Activated CD4-positive, alpha-beta T cell treated with anti-CD3 and anti-CD28 coated beads, Interleukin-2, amount 10 ng/mL, durations not matched to agents 24 days and 14 days (primary cell): ENCODE measurements around the gene ZNF763. TPM values are rescaled to one million over a fixed set of nuclear protein-coding genes. Genes with fewer than 3 reads are reported as not detected.
"Not testable (repeated sequence)": the region's sequence is repeated elsewhere in the genome, so short reads cannot be mapped to it uniquely, and the experiment has no call there.

Experiments
- DNase-seq: peaks from one replicate; pipeline ENCODE4 v3.0.0; 2022
- H3K27ac Mint-ChIP-seq: one replicate; pipeline ENCODE4 v1.8.0; 2022; ENCODE audit warnings: mild to moderate bottlenecking, mixed read lengths
- H3K27me3 Mint-ChIP-seq: one replicate; pipeline ENCODE4 v1.8.0; 2022; ENCODE audit warnings: mixed read lengths
- H3K36me3 Mint-ChIP-seq: one replicate; pipeline ENCODE4 v1.8.0; 2022; ENCODE audit warnings: low read depth, mild to moderate bottlenecking, mixed read lengths
- H3K4me1 Mint-ChIP-seq: one replicate; pipeline ENCODE4 v1.8.0; 2021; ENCODE audit warnings: mixed read lengths
- H3K4me3 Mint-ChIP-seq: one replicate; pipeline ENCODE4 v1.8.0; 2022; ENCODE audit warnings: mild to moderate bottlenecking, moderate library complexity, mixed read lengths
- H3K9me3 Mint-ChIP-seq: one replicate; pipeline ENCODE4 v1.8.0; 2021; ENCODE audit warnings: mixed read lengths
- intact Hi-C: fragments of 100-400 bp; cut with micrococcal nuclease; formaldehyde crosslinking; loops from one replicate; pipeline ENCODE4 v1.15.1; 2023
- total RNA-seq: library from RNA; stranded (reverse); gene quantifications from 2 replicates; pipeline ENCODE4 v1.2.3, GENCODE V29; 2022

ZNF763 gene
- 0.31 and 0.51 TPM in 2 replicates for total RNA-seq

- Mint-ChIP-seq H3K27me3 (no peaks in the 10 kb centered on the region), H3K27ac (peak within 1 kb of the TSS; percentile 78), H3K4me1 (peaks cover 16% of the 10 kb centered on the region), H3K4me3 (peak within 1 kb of the TSS; percentile 83), H3K36me3 (peaks cover 10% of the 10 kb centered on the region), H3K9me3 (peaks cover 10% of the 10 kb centered on the region)
- intact Hi-C loops = loop anchor here (1.0 to 5.0 kb wide), 4 partner anchors 23 to 176 kb away; partner anchors contain the start of gene ZNF700
- peak; percentile 93 for DNase-seq
Measured at GRCh38 chr19:11964858-11965645, at the start of gene ZNF763. TSS of gene ZNF763 (plus strand) at chr19:11965040. CDS start at chr19:11965209, 169 bp downstream.

GRCh38 chr19:11921852-11922495 is 42.9 kb upstream of the ZNF763 start:
- Mint-ChIP-seq H3K4me3 (no peak overlapping the region), H3K27ac (no peak overlapping the region), H3K27me3 (no peaks in the 10 kb centered on the region), H3K9me3 (peaks cover 3% of the 10 kb centered on the region), H3K4me1 (peaks cover 30% of the 10 kb centered on the region), H3K36me3 (peaks cover 12% of the 10 kb centered on the region)
- no peak for DNase-seq
- intact Hi-C loops = loop anchor here (5.0 to 10.0 kb wide), 3 partner anchors 110 to 520 kb away; partner anchors contain the start of genes ZNF440, ZNF443 and ZNF878

GRCh38 chr19:11924886-11925650 is 39.8 kb upstream of the ZNF763 start, which contains the start of gene ZNF700:
TSS of gene ZNF700 (plus strand) at chr19:11925107. CDS start at chr19:11925211, 104 bp downstream.
- peak; percentile 98 for DNase-seq
- Mint-ChIP-seq H3K27ac (peak within 1 kb of the TSS; percentile 97), H3K9me3 (no peaks in the 10 kb centered on the region), H3K4me1 (peaks cover 30% of the 10 kb centered on the region), H3K27me3 (no peaks in the 10 kb centered on the region), H3K4me3 (peak within 1 kb of the TSS; percentile 93), H3K36me3 (peaks cover 38% of the 10 kb centered on the region)
- intact Hi-C loops = loop anchor here (1.0 to 10.0 kb wide), 6 partner anchors 40 to 517 kb away; partner anchors contain the start of genes ZNF440, ZNF443, ZNF763 and ZNF878

GRCh38 chr19:11925651-11926187 is 39.1 kb upstream of the ZNF763 start:
- H3K27ac Mint-ChIP-seq = peak overlapping the region; percentile 82
- H3K9me3 Mint-ChIP-seq, H3K27me3 Mint-ChIP-seq, DNase-seq: not testable (repeated sequence)
- H3K4me3 Mint-ChIP-seq = peak overlapping the region; percentile 93
- intact Hi-C loops = loop anchor here (1.0 to 10.0 kb wide), 3 partner anchors 39 to 129 kb away; partner anchors contain the start of genes ZNF763 and ZNF878
- H3K36me3 Mint-ChIP-seq = peaks cover 45% of the 10 kb centered on the region
- peaks cover 30% of the 10 kb centered on the region for H3K4me1 Mint-ChIP-seq

DNA sequence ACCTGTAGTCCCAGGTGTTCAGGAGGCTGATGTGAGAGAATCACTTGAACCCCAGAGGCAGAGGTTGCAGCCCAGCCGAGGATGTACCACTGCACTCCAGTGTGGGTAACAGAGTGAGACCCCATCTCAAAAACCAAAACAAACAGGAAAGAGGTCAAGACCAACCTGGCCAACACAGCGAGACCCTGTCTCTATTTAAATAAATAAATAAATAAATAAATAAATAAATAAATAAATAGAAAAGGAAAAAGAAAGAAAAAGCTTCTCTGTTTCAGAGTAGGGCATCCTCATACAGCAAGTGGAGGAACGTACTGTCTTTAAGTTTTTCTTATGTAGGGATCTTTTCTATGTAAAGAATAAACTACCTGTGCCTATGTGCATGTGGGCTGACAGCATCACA is 37.6 kb upstream of the ZNF763 start:
- Mint-ChIP-seq H3K27me3 (no peaks in the 10 kb centered on the region), H3K4me1 (peaks cover 30% of the 10 kb centered on the region), H3K9me3 (peaks cover 5% of the 10 kb centered on the region), H3K27ac (no peak overlapping the region), H3K4me3 (no peak overlapping the region), H3K36me3 (peaks cover 59% of the 10 kb centered on the region)
- DNase-seq = no peak
- intact Hi-C loops = loop anchor here (10.0 kb wide), 1 partner anchor 128 kb away; the partner anchor contains the start of gene ZNF878

- no peak overlapping the region for H3K4me3 Mint-ChIP-seq
- intact Hi-C loops = no loop called here
- DNase-seq = no peak
- peaks cover 8% of the 10 kb centered on the region for H3K4me1 Mint-ChIP-seq
- no peaks in the 10 kb centered on the region for H3K27me3 Mint-ChIP-seq
- H3K36me3 Mint-ChIP-seq = peaks cover 81% of the 10 kb centered on the region
- H3K9me3 Mint-ChIP-seq = peaks cover 13% of the 10 kb centered on the region
- H3K27ac Mint-ChIP-seq = no peak overlapping the region
Measured at GRCh38 chr19:11931051-11931450, 33.8 kb upstream of the ZNF763 start.

- peaks cover 4% of the 10 kb centered on the region for H3K4me1 Mint-ChIP-seq
- intact Hi-C loops = no loop called here
- no peak for DNase-seq
- H3K4me3 Mint-ChIP-seq = no peak overlapping the region
- peaks cover 82% of the 10 kb centered on the region for H3K36me3 Mint-ChIP-seq
- peaks cover 17% of the 10 kb centered on the region for H3K9me3 Mint-ChIP-seq
- no peak overlapping the region for H3K27ac Mint-ChIP-seq
- no peaks in the 10 kb centered on the region for H3K27me3 Mint-ChIP-seq
Measured at GRCh38 chr19:11931513-11931912, 33.3 kb upstream of the ZNF763 start.

DNA sequence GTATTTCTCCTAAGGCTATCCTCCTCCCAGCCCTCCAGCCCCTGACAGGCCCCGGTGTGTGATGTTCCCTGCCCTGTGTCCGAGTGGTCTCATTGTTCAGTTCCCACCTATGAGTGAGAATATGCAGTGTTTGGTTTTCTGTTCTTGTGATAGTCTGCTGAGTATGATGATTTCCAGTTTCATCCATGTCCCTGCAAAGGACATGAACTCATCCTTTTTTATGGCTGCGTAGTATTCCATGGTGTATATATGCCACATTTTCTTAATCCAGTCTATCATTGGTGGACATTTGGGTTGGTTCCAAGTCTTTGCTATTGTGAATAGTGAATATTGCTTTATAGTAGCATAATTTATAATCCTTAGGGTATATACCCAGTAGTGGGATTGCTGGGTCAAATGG is 29.0 kb upstream of the ZNF763 start:
- H3K4me1 Mint-ChIP-seq, H3K4me3 Mint-ChIP-seq, DNase-seq, H3K27ac Mint-ChIP-seq, H3K27me3 Mint-ChIP-seq, intact Hi-C loops: not testable (repeated sequence)
- Mint-ChIP-seq H3K9me3 (peaks cover 30% of the 10 kb centered on the region), H3K36me3 (peaks cover 80% of the 10 kb centered on the region)

- H3K27me3 Mint-ChIP-seq, H3K4me3 Mint-ChIP-seq, DNase-seq, H3K27ac Mint-ChIP-seq, intact Hi-C loops, H3K4me1 Mint-ChIP-seq: not testable (repeated sequence)
- H3K9me3 Mint-ChIP-seq = peaks cover 37% of the 10 kb centered on the region
- peaks cover 81% of the 10 kb centered on the region for H3K36me3 Mint-ChIP-seq
Measured at GRCh38 chr19:11938383-11938782, 26.5 kb upstream of the ZNF763 start.

DNA sequence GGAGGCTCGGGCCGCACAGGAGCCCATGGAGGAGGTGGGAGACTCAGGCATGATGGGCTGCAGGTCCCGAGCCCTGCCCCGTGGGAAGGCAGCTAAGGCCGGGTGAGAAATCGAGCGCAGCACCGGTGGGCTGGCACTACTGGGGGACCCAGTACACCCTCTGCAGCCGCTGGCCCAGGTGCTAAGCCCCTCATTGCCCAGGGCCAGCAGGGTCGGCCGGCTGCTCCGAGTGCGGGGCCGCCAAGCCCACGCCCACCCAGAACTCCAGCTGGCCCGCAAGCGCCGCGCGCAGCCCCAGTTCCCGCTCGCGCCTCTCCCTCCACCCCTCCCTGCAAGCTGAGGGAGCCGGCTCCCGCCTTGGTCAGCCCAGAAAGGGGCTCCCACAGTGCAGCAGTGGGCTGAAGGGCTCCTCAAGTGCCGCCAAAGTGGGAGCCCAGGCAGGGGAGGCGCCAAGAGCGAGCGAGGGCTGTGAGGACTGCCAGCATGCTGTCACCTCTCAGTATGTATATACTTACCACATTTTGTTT is 23.4 kb upstream of the ZNF763 start:
- H3K4me1 Mint-ChIP-seq, H3K27me3 Mint-ChIP-seq, DNase-seq, H3K27ac Mint-ChIP-seq, H3K4me3 Mint-ChIP-seq, intact Hi-C loops: not testable (repeated sequence)
- H3K36me3 Mint-ChIP-seq = peaks cover 88% of the 10 kb centered on the region
- peaks cover 43% of the 10 kb centered on the region for H3K9me3 Mint-ChIP-seq

DNA sequence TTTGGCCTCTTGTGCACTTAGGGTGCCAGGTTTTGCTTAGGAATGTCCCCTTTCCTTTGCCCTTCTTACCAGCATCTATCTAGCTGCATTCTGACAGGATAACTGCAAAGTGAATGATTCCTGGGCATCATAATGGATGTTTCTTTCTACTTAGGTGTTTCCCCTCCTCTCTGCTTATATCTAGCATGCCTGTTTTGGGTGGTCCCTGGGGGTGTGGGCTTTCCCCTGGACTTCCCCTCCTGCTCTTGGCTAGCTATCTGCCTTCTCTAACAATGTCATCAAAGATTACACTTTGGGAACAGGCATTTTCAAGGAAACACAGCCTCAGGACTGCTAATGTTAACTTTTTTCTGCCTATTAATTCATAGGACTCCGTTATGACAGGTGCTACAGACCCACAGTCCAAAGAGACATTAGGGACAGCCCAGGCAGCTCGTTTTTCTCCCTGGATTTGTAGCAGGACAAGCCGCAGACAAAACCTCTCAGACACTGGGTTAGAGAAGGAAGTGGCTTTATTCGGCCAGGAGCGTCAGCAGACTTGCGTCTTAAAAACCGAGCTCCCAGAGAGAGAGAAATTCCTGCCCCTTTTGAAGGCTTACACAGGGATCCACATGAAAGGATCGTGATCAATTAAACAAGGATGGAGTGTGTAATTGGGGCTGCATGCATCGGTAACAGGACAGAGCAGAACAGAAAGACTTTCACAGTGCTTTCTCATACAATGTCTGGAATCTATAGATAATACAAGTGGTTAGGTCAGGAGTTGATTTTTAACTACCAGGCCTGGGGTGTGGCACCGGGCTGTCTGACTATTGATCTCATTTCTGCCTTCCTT is 22.6 kb upstream of the ZNF763 start:
- Mint-ChIP-seq H3K4me1 (no peaks in the 10 kb centered on the region), H3K4me3 (no peak overlapping the region), H3K36me3 (peaks cover 89% of the 10 kb centered on the region), H3K9me3 (peaks cover 39% of the 10 kb centered on the region), H3K27me3 (no peaks in the 10 kb centered on the region), H3K27ac (no peak overlapping the region)
- intact Hi-C loops = no loop called here
- DNase-seq = no peak

DNA sequence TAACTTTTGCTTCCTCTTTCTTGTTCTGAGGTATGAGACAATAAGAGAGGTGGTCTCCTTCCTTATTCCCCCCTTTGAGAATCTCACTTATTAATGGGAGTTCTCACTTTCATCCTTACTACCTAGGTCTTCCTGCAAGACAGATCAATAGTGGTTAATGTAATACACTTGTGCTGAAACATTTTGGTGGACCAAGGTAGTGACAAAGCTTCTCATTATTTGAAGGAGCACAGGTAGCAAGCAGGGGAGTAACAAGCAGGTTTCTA is 22.1 kb upstream of the ZNF763 start:
- no peaks in the 10 kb centered on the region for H3K27me3 Mint-ChIP-seq
- H3K4me1 Mint-ChIP-seq = no peaks in the 10 kb centered on the region
- H3K4me3 Mint-ChIP-seq = no peak overlapping the region
- peaks cover 90% of the 10 kb centered on the region for H3K36me3 Mint-ChIP-seq
- DNase-seq = no peak
- intact Hi-C loops = no loop called here
- H3K9me3 Mint-ChIP-seq = peaks cover 40% of the 10 kb centered on the region
- no peak overlapping the region for H3K27ac Mint-ChIP-seq
